GM06990 (cell line): ENCODE measurements around the gene ATG10.
"Not testable (repeated sequence)": the region's sequence is repeated elsewhere in the genome, so short reads cannot be mapped to it uniquely, and the experiment has no call there.

Source experiments
- DNase-seq: peaks from one replicate; pipeline ENCODE4 v3.0.0-alpha.2; 2011; ENCODE audit not compliant: insufficient read length; ENCODE audit errors: extremely low read depth
- H3K27me3 ChIP-seq: replicated peaks from 2 replicates; pipeline ENCODE4 v1.6.0; 2011; ENCODE audit warnings: low read length; ENCODE audit not compliant: control insufficient read depth, insufficient read depth
- H3K36me3 ChIP-seq: 2 replicates; pipeline ENCODE4 v1.5.1; 2011; ENCODE audit warnings: low read length; ENCODE audit not compliant: control insufficient read depth, insufficient read depth
- H3K4me3 ChIP-seq: replicated peaks from 2 replicates; pipeline ENCODE4 v1.5.1; 2011; ENCODE audit warnings: low read depth, mild to moderate bottlenecking, control low read depth, low read length
- TF ChIP-seq, protein P1 (sequence below): IDR thresholded peaks from 2 replicates; pipeline ENCODE4 v1.5.1; 2011; ENCODE audit warnings: low read length, control low read depth, mild to moderate bottlenecking, inconsistent platforms; ENCODE audit not compliant: insufficient read depth, poor library complexity, severe bottlenecking

ATG10 gene

GRCh38 chr5:82023644-82024043 lies 51.8 kb downstream of the ATG10 start:
- no peaks in the 10 kb centered on the region for H3K27me3 ChIP-seq
- no peaks in the 10 kb centered on the region for H3K36me3 ChIP-seq
- DNase-seq, result no peak
- no peak overlapping the region for H3K4me3 ChIP-seq
- TF ChIP-seq, protein P1, sequence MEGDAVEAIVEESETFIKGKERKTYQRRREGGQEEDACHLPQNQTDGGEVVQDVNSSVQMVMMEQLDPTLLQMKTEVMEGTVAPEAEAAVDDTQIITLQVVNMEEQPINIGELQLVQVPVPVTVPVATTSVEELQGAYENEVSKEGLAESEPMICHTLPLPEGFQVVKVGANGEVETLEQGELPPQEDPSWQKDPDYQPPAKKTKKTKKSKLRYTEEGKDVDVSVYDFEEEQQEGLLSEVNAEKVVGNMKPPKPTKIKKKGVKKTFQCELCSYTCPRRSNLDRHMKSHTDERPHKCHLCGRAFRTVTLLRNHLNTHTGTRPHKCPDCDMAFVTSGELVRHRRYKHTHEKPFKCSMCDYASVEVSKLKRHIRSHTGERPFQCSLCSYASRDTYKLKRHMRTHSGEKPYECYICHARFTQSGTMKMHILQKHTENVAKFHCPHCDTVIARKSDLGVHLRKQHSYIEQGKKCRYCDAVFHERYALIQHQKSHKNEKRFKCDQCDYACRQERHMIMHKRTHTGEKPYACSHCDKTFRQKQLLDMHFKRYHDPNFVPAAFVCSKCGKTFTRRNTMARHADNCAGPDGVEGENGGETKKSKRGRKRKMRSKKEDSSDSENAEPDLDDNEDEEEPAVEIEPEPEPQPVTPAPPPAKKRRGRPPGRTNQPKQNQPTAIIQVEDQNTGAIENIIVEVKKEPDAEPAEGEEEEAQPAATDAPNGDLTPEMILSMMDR, result no peak

DNA sequence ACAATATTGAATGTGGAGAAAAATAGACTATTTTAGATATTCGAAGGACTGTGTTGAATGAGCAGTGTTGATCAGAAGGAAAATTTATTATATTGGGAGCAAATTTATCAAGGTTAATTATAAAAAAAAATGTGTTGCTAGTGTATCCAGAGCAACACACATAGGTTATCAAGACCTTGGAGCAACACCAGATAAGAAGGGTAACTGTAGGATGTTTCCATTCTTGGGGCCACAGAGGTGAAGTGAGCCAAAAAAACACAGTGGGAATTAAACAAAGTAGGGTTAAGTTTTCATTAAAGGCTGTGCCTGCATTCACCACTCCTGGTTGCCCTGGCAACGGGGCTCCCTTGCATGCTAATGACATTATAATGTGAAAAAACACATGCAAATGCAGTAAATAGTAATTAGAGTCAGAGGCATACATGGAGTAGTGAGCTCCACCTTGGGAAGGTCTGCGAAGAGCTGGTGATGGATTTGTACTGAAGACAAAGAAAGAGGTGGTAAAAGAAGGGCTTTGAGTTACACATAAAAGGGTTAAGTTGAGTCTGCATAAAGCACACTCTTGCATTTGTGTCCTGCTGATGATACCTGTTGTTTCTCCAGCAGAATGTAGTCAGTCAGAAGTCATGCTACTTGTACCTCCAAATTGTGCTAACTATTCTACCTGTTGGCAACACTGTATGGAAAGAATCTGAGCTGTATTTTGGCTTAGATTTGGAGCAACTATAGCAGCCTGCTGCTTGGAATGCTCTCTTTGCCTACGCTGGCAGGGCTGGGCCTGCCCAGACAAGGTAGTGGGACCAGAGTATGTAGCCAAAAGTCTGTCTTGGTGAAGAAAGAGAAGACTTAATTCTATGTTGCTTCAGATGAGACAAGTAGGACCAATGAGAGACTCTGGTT lies 59.6 kb downstream of the ATG10 start:
- no peak overlapping the region for H3K4me3 ChIP-seq
- H3K36me3 ChIP-seq, result no peaks in the 10 kb centered on the region
- no peaks in the 10 kb centered on the region for H3K27me3 ChIP-seq
- TF ChIP-seq, protein P1, result no peak
- DNase-seq, result no peak

- H3K4me3 ChIP-seq, DNase-seq, H3K36me3 ChIP-seq, H3K27me3 ChIP-seq: not testable (repeated sequence)
These were observed 71.1 kb downstream of the ATG10 start for GRCh38 chr5:82042894-82043293.

GRCh38 chr5:82044010-82044409 lies 72.2 kb downstream of the ATG10 start:
- no peak for DNase-seq
- no peaks in the 10 kb centered on the region for H3K27me3 ChIP-seq
- TF ChIP-seq, protein P1, result no peak
- no peaks in the 10 kb centered on the region for H3K36me3 ChIP-seq
- H3K4me3 ChIP-seq, result no peak overlapping the region

DNA sequence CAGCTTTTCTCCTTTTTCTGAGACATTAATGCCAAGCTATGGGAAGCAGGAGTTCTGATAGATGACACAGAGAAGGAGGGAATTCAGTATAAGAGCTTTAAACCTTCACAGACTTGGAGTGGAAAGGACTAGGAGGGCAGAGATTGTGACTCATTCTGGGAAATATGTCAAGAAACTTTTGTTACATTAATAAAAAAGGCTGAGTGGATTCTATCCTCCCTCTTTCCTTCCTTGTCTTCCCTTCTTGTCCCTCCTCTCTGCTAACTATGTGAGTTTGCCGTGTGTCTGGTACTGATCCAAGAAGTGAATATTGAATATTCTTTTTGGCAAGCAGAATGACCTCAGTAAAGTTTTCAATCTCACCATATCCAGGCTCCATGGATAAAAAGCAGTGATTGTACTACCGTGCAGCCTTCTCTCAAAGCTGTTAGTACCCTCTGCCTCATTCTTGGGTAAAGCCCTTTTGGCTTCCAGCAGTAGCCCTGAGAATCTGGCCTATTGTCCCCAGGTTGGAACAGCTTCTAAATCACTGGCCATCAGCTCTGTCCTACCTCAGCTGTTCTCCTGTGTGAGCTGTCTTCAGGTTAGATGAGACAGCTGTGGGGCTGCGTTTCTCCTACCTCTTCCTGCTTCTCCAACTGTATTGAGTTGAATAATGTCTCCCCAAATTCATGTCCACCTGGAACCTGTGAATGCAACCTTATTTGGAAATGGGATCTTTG lies 73.9 kb downstream of the ATG10 start:
- H3K27me3 ChIP-seq, result no peaks in the 10 kb centered on the region
- DNase-seq, result no peak
- TF ChIP-seq, protein P1, result no peak
- H3K4me3 ChIP-seq, result no peak overlapping the region
- H3K36me3 ChIP-seq, result no peaks in the 10 kb centered on the region

DNA sequence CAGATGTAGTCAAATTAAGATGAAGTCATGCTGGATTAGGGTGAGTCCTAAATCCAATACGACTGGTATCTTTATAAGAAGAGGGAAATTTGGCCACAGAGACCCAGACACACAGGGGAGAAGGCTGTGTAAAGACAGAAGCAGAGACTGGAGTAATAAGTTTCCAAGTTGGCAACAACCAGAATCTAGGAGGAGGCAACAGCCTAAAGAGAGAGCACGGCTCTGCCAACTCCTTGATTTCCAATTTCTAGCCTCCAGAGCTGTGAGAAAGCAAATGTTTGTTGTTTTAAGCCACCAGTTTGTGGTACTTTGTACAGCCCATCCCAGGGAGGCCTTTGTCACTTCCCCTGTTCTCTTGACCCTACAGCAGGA lies 74.4 kb downstream of the ATG10 start:
- no peak for DNase-seq
- TF ChIP-seq, protein P1, result no peak
- H3K4me3 ChIP-seq, result no peak overlapping the region

More for the DNA sequence above, 74.4 kb downstream of the ATG10 start:
- H3K27me3 ChIP-seq, result no peaks in the 10 kb centered on the region
- no peaks in the 10 kb centered on the region for H3K36me3 ChIP-seq
